C4-2B (cell line): ENCODE data around the gene GPD1.

Source experiments
- H3K27ac ChIP-seq: fragments of 450-650 bp; 2 replicates; pipeline ENCODE4 v1.5.1; 2017
- CTCF ChIP-seq: fragments of 450-650 bp; conservative IDR thresholded peaks from 2 replicates; pipeline ENCODE4 v1.5.1; 2017; ENCODE audit warnings: mild to moderate bottlenecking
- ZFX ChIP-seq: fragments of 450-650 bp; IDR thresholded peaks from 2 replicates; pipeline ENCODE4 v1.6.1; 2017

The GPD1 gene

DNA sequence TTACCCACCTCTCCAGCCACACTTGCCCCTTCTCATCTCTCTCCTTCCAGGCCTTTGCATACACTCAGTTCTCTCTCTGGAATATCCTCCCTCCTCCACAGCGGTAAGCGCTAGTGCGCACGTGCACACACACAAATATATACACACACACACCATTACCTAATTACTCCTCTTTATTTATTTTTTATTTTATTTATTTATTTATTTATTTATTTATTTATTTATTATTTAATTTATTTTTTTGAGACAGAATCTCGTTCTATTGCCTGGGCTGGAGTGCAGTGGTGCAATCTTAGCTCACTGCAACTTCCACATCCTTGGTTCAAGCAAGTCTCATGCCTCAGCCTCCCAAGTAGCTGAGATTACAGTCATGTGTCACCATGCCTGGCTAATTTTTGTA, 34.7 kb upstream of the GPD1 start:
- no peak for TF ChIP-seq ZFX
- no peak for TF ChIP-seq CTCF
- no peak overlapping the region for H3K27ac ChIP-seq

DNA sequence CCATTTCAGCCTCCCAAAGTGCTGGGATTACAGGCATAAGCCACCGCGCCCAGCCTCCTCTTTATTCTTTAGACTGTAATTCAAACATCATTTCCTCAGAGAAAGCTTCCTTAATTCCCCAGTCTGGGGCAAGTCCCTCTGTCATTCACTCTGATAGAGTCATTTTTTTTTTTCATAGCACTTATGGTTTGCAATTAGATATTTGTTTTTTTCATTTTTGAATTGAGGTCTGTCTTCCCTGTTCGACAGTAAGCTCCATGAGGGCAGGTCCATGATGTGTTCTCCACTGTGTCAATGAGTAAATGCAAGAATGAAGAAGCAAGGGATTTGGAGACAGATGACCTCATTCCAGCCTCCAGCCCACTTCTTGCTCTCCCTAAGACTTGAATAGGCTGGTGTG, 34.3 kb upstream of the GPD1 start:
- H3K27ac ChIP-seq = no peak overlapping the region
- TF ChIP-seq CTCF = no peak

- no peak overlapping the region for H3K27ac ChIP-seq
Observed at GRCh38 chr12:50070314-50071060, 33.3 kb upstream of the GPD1 start.

DNA sequence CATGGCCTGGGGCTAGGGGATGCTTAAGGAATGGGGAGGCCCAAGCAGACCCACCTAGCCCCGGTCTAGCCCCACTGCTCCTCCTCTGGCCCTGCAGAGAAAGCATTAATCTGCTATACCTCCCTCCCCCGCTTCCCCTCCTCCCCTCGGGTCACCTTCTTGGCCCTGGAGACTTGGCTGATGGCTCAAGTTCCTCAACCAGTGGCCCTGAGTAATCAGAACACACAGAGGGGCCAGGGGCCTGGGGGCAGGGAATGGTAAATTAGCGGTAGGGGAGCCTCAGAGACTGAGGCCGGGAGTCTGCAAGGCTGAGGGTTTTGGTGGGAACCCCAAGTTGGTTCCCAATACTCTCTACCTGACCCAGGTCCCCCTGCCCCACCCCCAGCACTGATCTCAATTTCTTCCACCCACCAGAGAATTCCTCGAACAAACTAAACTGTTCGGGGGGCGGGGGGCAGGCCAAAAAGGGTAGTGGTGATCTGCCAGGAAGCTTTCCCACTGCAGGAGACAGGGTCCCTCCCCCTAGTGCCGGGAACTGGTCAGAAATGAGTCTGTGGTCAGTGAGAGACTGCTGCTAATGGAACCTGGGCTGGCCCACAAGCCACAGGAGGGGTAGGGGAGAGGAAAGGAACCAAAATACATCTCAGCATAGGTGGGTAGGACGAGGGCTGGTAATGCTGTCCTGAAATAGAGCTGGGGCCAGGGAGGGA, 31.5 kb upstream of the GPD1 start:
- no peak for TF ChIP-seq CTCF
- no peak for TF ChIP-seq ZFX

More at GRCh38 chr12:50070314-50071060, 33.3 kb upstream of the GPD1 start:
- peak; percentile 97 for TF ChIP-seq CTCF
- TF ChIP-seq ZFX = no peak

DNA sequence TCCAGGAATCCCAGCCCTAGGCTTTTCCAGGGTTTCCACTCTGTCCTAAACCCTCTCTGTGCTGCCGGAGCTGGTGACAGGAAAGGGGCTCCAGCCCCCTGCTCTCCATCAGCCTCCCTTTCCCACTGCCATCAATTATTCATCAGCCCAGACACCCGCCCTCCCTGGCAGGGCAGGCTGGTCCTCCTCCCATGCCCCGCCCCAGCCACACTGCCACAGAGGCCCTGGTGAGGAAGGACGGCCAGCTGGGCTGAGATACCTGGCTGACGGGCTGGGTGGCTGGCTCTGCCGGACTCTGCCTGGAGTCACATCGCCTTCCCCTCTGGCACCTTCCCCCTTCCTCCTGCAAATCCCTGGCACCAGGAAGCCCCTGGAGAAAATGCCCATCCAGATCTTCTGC, 30.6 kb upstream of the GPD1 start:
- TF ChIP-seq CTCF = no peak
- no peak for TF ChIP-seq ZFX
- no peak overlapping the region for H3K27ac ChIP-seq

More for the DNA sequence above, 31.5 kb upstream of the GPD1 start:
- H3K27ac ChIP-seq = no peak overlapping the region

GRCh38 chr12:50073712-50074111, 30.1 kb upstream of the GPD1 start:
- H3K27ac ChIP-seq = no peak overlapping the region
- no peak for TF ChIP-seq CTCF
- no peak for TF ChIP-seq ZFX

DNA sequence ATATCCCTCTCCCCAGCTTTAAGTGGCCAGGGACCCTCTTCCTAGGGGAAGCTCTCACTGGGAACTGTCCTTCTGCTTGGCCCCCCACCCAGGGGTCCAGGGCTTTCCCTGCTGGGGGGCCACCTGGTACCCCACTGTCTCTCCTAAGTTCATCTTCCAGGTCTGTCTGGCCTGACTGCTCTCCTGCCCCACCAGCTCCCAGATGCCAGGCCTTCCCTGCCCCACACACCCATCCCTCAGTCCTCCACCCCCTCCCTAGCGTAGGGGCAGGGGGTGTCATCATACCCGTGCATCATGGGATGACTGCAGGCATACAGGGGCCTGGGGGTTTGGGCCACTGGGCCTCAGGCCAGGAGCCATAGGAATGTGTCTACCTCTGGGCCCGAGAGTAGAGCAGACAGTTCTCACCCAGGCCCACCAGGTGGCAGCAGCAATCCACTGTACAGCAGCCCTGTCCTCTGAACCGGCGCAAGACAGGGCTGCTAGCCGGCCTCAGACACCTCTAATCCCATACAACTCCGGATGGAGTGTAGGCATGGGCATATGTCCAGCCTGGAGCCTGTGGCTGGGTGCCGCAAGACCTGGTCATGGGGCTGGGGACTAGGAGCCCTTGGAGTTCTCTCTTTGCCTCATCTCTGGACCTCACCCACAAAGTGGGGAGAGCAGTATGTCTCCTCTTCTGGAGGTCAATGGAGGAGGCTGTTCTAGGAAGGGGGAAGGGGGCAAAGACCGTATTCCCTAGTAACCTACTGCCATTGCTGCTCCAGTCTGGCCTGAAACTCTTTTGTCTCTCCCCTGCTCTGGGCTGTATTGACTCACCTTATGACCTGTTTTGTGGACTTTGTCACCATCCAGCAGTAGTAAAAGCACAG, 28.6 kb upstream of the GPD1 start:
- TF ChIP-seq ZFX (no peak), CTCF (peak; percentile 94)
- no peak overlapping the region for H3K27ac ChIP-seq
